Gastroesophageal sphincter (tissue), 3 donors: ENCODE measurements around the gene C14orf93.

Experiments
- POLR2A ChIP-seq, 2 donors: fragments of 450-650 bp; IDR thresholded peaks; one replicate each; pipeline ENCODE4 v1.6.1; 2017; ENCODE audit warnings: antibody characterized with exemption in 2 of 2, mild to moderate bottlenecking in 2 of 2, moderate library complexity in 1 of 2
- TF ChIP-seq, protein P1 (sequence below), 4 experiments: fragments of 200-600 bp in 2 of 4; fragments of 450-650 bp in 2 of 4; sonication (generic) in 1 of 4; IDR thresholded peaks; one replicate each; pipeline ENCODE4 v1.5.1; 2017 to 2019; ENCODE audit warnings: antibody characterized with exemption in 4 of 4, mild to moderate bottlenecking in 2 of 4, moderate library complexity in 2 of 4

DNA sequence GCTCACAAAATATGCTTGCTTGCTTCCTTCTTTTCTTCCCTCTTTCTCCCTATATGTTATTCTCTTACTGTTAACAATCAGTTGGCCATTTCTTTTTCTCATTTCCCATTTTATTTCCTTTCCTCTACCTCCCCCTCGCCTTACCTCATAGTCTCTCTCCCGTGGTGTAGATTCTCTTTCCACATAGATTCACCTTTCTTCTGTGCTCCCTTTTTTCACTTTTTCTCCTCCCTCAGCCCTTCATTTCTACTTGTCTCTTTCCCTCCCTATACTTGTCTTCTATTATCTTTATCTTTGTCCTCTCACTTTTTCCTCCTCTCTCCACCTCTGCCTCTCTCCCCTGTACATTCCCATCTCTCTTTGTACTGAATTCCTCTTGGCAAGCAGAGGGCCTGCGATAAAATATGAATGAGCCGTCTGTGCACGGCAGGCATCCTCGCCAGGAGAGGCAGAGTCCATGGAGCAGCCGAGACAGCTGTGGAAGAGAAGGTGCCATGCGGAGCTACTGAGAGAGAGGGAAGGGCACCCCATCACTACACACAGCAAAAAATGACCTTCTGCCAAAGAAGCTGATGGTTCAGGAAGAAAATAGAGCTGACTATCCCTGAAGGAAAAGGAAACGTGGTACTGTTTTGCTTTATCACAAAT, 12.1 kb downstream of the C14orf93 start:
- TF ChIP-seq, protein P1, sequence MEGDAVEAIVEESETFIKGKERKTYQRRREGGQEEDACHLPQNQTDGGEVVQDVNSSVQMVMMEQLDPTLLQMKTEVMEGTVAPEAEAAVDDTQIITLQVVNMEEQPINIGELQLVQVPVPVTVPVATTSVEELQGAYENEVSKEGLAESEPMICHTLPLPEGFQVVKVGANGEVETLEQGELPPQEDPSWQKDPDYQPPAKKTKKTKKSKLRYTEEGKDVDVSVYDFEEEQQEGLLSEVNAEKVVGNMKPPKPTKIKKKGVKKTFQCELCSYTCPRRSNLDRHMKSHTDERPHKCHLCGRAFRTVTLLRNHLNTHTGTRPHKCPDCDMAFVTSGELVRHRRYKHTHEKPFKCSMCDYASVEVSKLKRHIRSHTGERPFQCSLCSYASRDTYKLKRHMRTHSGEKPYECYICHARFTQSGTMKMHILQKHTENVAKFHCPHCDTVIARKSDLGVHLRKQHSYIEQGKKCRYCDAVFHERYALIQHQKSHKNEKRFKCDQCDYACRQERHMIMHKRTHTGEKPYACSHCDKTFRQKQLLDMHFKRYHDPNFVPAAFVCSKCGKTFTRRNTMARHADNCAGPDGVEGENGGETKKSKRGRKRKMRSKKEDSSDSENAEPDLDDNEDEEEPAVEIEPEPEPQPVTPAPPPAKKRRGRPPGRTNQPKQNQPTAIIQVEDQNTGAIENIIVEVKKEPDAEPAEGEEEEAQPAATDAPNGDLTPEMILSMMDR (IDR thresholded peaks at IDR 0.05): no peak
- no peak for TF ChIP-seq POLR2A (IDR thresholded peaks at IDR 0.05)
